Hepatocyte (in vitro differentiated cells): ENCODE data around the gene RPTOR.

Experiments
- EZH2 ChIP-seq: fragments of 200-600 bp; sonication (generic); IDR thresholded peaks from 2 replicates; pipeline ENCODE4 v1.6.1; 2016; ENCODE audit warnings: antibody characterized with exemption, mild to moderate bottlenecking, borderline replicate concordance
- EZH2phosphoT487 ChIP-seq: fragments of 200-600 bp; sonication (generic); IDR thresholded peaks from one replicate; pipeline ENCODE4 v1.6.1; 2018; ENCODE audit warnings: antibody characterized with exemption, mild to moderate bottlenecking, low read depth, moderate library complexity; ENCODE audit not compliant: unreplicated experiment, severe bottlenecking
- TF ChIP-seq, protein P1 (sequence below): fragments of 200-600 bp; sonication (generic); IDR thresholded peaks from 2 replicates; pipeline ENCODE4 v1.5.1; 2016; ENCODE audit warnings: antibody characterized with exemption, mild to moderate bottlenecking; ENCODE audit not compliant: poor library complexity

DNA sequence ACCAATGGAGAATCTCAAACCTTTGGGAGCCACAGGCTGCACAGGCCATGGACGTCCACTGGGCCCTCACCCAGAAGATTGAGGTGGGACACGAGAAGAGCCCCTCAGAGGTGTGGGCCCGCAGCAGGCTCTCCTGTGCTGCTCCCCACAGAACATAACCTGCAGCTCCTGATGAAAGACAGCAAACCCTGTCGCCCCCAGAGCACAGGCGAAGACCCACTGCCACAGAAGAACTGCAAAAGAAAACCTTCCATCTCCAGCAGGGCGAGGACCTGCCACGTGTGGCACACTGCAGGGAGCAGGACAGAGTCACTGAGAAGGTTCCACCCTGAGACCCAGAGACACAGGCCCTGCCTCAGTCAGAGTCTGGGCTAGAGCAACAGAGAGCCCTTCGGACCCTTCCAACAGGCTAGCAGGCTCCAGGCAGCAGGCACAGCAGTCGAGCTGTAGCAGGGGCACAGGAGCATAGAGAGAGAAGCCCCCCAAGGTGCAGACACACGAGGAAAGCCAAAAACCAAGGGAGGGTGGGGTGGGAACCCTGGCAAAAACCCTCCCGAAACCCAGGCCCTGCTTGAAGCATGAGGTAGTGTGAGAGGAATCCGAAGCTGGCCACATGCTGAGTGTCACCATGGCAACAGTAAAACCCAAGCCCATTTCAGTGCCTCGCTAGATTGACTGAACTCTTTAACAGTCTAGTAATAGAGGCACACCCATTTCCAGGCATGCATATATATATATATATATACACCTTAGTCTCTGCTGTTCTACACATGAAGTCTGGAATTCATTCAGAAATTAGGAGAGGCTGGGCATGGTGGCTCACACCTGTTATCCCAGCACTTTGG lies 387.0 kb downstream of the RPTOR start:
- TF ChIP-seq, protein P1, sequence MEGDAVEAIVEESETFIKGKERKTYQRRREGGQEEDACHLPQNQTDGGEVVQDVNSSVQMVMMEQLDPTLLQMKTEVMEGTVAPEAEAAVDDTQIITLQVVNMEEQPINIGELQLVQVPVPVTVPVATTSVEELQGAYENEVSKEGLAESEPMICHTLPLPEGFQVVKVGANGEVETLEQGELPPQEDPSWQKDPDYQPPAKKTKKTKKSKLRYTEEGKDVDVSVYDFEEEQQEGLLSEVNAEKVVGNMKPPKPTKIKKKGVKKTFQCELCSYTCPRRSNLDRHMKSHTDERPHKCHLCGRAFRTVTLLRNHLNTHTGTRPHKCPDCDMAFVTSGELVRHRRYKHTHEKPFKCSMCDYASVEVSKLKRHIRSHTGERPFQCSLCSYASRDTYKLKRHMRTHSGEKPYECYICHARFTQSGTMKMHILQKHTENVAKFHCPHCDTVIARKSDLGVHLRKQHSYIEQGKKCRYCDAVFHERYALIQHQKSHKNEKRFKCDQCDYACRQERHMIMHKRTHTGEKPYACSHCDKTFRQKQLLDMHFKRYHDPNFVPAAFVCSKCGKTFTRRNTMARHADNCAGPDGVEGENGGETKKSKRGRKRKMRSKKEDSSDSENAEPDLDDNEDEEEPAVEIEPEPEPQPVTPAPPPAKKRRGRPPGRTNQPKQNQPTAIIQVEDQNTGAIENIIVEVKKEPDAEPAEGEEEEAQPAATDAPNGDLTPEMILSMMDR, result no peak
- no peak for TF ChIP-seq EZH2
- TF ChIP-seq EZH2phosphoT487, result no peak
